Measurements from ENCODE around the gene CXCL8.

CXCL8 gene

DNA sequence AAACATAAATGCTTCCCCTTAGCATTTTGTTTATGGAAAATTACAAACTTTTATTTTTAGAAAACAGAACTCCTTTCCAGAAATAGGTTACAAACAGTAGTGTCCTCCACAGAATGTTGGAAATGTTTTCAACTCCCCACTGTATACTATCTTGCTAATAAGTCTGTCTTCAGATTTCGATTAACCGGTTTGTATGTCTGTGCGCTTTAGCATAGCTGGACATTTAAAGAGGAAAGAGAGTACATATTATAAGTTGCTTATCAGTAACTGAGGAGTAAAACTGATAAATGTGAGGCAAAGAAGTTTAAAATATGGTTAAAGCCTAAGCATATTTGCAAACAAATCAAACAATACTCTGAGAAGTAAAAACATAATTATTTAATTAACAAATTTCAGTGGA, 3.4 kb downstream of the CXCL8 start:
- DNase-seq = peak; percentile 79

GRCh38 chr4:73744203-73744602, 3.8 kb downstream of the CXCL8 start:
- DNase-seq = peak; percentile 77

- DNase-seq = no peak
These were observed 10.4 kb downstream of the CXCL8 start for GRCh38 chr4:73750730-73751129.

DNA sequence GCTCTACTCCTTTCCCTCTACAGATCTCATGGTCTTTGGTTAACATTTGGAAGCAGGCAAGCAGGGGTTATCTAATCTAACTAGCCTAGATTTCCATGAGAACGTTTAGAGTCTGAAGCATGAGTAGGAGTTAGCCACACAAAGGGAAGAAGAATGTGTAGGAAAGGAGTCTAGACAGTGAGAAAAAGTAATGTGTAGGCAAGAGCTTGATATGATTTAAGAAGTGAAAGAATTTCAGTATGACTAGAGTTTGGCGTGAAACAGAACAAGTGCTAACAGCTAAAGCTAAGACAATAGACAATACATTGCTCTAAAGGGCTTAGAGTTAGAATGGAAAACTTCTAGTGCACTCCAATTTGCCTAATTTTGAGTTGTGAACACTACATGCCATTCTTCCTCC, 10.8 kb downstream of the CXCL8 start:
- peak; percentile 73 for DNase-seq

GRCh38 chr4:73751830-73752229, 11.5 kb downstream of the CXCL8 start:
- DNase-seq = no peak

DNA sequence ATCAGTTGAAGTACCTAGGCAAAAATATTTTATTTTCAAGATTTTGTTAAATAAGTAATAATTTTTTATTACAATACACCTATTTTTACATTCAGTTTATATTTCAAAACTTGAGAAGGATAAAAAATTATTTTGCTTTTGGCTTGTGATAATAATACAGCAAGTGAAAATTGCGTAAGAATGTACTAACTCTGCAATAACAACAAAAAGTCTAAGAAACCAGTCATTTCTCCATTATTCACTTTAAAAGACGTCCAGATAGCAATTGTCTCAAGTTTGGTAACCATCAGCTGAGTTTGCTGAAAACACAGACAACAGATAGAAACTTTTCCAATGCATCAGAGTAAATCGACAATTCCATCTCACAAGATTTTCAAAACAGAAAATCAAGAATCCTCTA, 12.1 kb downstream of the CXCL8 start:
- DNase-seq = peak; percentile 42

DNA sequence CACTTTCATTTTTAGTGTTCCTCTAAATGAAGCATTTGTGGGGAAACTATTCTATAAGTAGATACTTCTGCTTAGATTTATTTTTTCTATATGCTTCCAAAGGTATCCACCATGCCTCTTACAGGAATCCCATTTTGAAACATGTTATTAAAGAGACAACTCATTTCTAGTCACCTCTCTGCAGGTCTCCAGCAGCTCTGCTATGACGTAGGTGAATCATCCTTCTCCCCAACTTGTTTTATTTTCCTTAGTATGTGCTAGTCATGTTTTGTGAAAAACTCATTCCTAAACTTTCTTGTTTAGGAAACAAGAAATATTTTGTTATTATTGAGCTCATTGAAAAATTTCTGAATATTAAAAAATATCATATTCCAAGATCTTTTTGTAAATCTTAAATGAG, 12.8 kb downstream of the CXCL8 start:
- no peak for DNase-seq

DNA sequence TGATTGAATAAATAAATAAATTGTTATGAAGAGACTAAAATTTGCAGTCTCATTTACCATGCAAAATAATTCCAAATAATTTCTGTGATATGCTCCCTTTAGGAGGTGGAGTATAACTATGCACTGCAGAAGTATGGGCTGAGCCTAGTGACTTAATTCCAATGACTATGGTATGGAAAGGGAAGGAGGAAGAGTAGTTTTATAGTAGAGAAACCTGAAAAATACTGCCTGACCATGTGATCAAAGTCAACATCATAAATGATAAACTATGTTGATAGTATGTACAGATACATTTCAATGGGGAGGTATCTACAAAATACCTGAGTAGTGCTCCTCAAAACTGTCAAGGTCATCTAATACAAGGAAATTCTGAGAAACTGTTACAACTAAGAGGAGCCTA, 14.6 kb downstream of the CXCL8 start:
- no peak for DNase-seq

GRCh38 chr4:73759357-73759756, 19.0 kb downstream of the CXCL8 start:
- no peak for DNase-seq

DNA sequence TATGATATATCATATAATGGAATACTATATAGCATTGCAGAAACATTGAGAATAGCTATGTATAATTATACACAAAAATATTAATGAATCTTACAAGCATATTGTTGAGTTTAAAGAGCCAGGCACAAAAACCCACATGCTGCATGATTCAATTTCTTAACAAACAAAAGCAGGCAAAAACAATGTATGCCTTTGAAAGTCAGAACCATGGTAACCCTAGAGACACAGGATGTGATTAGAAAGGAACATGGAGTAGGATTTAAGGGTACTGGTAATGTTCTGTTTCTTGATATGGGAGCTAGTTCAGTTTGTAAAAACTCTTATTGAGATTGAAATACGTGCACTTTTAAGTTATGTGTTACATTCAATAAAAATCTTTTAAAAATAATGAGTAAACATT, 21.5 kb downstream of the CXCL8 start:
- no peak for DNase-seq

DNA sequence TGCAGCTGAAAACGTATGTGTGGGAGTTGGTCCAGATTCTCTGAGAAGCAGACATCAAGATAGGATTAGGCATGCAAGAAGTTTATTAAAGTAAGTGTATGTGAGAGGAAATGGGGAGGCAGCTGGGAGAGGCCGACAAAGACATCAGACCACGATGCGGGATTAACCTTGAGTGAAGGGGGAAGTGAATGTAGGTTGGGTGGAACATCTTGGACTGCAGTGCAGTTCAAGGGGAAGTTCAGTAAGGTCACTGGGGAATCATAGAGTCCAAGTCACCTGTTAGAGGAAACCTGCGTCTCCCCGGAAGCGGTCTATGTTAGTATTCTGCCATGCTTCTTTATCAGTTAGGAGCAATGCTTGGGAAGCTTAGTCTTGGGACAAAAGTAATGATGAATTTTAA, 22.0 kb downstream of the CXCL8 start:
- DNase-seq = peak; percentile 61

DNA sequence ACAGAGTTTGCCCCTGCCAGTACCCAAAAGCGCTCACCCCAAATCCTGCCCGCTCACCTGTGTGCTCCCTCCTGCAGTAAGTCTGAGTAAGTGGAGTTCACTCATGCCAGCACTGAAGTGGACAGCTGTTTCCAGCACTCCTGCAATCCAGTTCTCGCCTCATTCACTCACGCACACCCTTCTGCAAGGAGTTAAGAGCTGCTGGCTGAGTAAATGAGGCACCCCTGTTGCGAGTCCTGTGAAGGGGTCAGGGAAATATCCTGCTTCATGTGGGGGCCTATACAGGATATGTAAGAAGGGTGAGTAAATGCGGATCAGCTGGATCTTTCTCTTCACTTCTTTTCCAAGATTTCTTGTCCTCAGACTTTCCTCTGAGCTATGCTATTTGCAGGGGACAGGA, 23.5 kb downstream of the CXCL8 start:
- no peak for DNase-seq

- DNase-seq = no peak
These were observed 24.1 kb downstream of the CXCL8 start for GRCh38 chr4:73764513-73764912.

DNA sequence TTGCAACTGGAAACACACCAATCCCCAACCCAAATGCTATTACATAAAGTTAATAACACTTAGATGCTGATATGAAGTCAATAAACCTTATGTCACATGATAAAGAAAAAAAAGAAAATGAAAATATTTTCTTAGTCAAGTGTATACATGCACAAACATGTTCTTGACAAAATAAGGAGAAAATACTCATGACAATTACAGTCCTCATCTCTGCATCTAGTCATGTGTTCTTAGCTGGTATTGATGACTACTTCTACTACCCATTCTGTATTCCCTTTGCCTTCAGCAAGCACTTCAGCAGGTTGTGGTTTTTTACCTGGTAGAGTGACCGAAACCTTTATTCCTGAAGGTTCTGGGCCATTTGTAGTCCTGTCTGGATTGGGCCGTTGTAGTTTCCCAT, 24.9 kb downstream of the CXCL8 start:
- DNase-seq = no peak

DNA sequence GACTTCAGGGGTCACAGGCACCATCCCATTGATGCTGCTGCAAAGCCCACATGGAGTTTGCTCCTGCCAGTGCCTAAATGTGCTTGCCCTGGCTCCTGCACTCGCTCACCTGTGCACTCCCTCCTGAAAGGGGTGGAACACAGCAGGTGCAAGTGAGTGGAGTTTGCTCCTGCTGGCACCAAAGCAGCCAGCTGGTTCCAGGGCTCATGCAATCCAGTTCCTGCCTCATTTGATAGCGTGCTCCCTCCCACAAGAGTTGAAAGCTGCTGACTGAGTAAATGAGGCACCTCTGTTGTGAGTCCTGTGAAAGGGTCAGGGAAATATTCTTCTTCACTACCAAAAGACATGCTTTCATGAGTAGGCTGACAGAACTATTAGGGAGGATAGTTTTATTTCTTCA, 30.5 kb downstream of the CXCL8 start:
- DNase-seq = no peak

GRCh38 chr4:73772363-73772762, 32.0 kb downstream of the CXCL8 start:
- peak; percentile 56 for DNase-seq

DNA sequence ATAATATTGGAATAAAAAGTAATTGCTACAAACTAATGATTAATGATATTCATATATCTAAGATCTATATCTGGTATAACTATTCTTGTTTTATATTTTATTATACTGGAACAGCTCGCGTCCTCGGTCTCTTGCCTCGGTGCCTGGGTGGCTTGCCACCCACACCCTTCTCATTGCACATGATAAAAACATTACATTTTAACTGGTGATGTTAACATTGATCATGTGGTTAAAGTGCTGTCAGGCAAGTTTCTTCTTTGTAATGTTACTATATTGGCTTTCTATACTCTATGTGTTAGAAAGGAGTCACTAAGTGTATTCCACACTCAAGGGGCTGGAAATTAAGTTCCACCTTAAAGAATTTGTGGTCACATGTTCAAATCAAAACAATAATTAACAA, 34.0 kb downstream of the CXCL8 start:
- peak; percentile 36 for DNase-seq

DNA sequence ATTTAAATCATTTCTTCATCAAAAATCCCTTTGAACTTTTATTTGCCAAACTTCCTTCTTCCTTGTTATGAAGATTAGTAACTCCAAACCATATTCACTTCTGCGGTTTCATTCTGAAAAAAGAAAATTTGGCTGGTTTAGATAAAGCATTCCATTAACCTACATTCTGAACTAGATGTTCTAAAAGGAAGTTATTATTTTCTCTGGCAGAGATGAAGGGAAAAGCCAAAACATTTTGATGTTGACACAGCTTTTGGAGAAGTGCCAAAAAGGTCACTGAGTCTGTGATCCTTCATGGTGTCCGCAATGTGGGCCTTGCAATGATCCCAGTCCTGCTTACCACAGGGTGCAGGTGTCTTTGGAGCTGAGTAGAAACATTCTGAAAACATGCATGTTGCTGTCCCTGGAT, 36.0 kb downstream of the CXCL8 start:
- peak; percentile 84 for DNase-seq

DNA sequence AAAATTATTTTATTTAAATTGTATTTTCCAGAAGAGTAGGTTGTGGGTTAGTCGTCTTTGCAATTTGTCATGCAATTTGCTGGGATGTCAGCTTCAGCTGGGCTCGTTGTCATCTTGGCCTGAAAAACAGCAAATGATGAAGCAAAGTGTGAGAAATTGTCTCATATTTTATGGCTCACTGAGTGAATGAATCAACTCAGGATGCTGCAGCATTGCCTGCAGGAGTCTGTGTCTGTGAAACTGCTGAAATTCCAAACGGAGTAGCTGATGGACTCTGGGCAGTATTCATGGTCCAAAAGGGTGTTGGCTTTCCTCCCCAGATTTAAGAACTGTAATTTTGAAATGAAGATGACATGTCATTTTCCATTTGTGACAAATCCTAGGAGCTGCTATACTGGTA, 37.2 kb downstream of the CXCL8 start:
- DNase-seq = no peak

GRCh38 chr4:73780243-73780642, 39.9 kb downstream of the CXCL8 start:
- DNase-seq = no peak

DNA sequence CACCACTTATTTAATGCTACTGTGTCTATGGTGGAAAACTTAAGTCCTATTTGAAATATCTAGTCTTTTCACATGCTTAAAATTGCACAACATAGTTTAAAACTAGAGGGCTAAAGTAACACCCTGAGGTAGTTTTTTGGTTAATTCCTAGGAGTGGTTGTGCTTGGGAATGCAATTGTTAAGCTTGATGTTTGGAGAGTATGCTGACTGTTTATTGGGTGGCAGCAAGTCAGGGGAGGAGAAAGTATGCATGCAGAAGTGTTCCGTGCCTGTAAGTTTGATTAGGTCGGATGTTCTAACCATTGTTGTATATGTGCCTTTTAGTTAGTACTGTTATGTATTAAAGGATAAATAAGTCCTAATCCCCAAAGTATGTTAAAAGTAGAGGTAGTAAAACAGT, 40.5 kb downstream of the CXCL8 start:
- no peak for DNase-seq

GRCh38 chr4:73788411-73788810, 48.0 kb downstream of the CXCL8 start:
- no peak for DNase-seq

All from inflammatory macrophage treated with lipopolysaccharide for 4 hours (primary cell).